GM12801 (cell line): ENCODE results near the gene SIK3.

ENCODE experiments used
- CTCF ChIP-seq: IDR thresholded peaks from one replicate; pipeline ENCODE4 v1.5.1; 2011; ENCODE audit warnings: control low read depth; ENCODE audit not compliant: insufficient read length; ENCODE audit errors: extremely low read depth

The SIK3 gene

GRCh38 chr11:116970485-116971292 is 127.5 kb downstream of the SIK3 start:
- no peak for TF ChIP-seq CTCF

GRCh38 chr11:116969694-116970093 is 128.5 kb downstream of the SIK3 start:
- TF ChIP-seq CTCF, result no peak

GRCh38 chr11:116964269-116964668 is 134.0 kb downstream of the SIK3 start:
- no peak for TF ChIP-seq CTCF

- TF ChIP-seq CTCF, result no peak
Observed at GRCh38 chr11:116963813-116964212, 134.4 kb downstream of the SIK3 start.

GRCh38 chr11:116962108-116962507 is 136.1 kb downstream of the SIK3 start:
- TF ChIP-seq CTCF, result no peak

- no peak for TF ChIP-seq CTCF
Observed at GRCh38 chr11:116960930-116961329, 137.3 kb downstream of the SIK3 start.

- no peak for TF ChIP-seq CTCF
Observed at GRCh38 chr11:116958246-116958645, 140.0 kb downstream of the SIK3 start.
